H54 (cell line): Measurements from ENCODE around the gene TEKT1.
"Not testable (repeated sequence)": the region's sequence is repeated elsewhere in the genome, so short reads cannot be mapped to it uniquely, and the experiment has no call there.

ENCODE experiments used
- DNase-seq: peaks from one replicate; pipeline ENCODE4 v3.0.0; 2011; ENCODE audit warnings: low spot score, mixed read lengths; ENCODE audit not compliant: insufficient read length
- FAIRE-seq: peaks from 3 replicates; lab custom pipeline; 2011; peaks lifted over from hg19 to GRCh38; lab: Jason Lieb, UNC
- POLR2A ChIP-seq: IDR thresholded peaks from 2 replicates; pipeline ENCODE4 v1.6.1; 2011; ENCODE audit warnings: low read depth, mild to moderate bottlenecking, low read length

The TEKT1 gene

DNA sequence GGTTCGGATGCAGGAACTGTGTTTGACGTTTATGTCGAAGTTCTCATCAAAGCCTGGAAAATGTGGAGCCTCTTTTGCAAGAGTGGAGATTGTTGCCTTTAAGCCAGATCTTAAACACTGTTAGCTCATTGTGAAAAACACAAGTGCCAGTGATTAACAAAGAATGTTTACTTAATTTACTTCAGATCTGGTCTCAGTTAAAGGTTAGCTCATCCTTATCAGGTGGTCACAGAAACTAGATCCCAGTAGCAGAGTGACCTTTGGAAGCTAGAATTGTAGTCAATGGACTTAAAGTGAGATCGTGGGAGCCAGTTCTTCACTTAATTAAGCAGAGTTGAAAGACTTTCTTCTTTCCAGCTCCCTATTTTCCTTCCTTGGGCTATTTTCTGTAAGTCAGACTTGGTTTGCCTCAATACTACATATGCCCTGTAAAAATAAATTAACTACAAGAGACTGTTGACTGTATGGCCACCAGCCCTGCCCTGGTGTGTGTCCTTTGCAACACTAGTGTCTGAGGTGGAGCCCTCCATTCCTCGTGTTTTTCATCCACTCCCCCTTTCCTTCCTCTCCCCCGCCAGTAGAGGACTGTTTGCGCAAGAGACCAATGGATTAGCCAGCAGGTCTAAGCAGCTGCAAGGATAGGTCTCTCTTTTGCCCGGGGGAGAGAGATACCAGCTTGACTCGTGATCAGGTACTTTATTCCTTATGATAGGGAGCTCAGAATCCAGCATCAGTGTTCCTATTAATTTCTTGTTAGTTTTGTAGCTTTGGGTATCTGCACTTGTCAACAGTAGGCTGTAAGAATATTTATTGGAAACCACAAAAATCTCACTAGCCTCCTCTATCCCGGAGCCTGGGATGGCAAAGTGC lies 35.3 kb downstream of the TEKT1 start:
- FAIRE-seq (no peak), DNase-seq (no peak)
- TF ChIP-seq POLR2A, result no peak

DNA sequence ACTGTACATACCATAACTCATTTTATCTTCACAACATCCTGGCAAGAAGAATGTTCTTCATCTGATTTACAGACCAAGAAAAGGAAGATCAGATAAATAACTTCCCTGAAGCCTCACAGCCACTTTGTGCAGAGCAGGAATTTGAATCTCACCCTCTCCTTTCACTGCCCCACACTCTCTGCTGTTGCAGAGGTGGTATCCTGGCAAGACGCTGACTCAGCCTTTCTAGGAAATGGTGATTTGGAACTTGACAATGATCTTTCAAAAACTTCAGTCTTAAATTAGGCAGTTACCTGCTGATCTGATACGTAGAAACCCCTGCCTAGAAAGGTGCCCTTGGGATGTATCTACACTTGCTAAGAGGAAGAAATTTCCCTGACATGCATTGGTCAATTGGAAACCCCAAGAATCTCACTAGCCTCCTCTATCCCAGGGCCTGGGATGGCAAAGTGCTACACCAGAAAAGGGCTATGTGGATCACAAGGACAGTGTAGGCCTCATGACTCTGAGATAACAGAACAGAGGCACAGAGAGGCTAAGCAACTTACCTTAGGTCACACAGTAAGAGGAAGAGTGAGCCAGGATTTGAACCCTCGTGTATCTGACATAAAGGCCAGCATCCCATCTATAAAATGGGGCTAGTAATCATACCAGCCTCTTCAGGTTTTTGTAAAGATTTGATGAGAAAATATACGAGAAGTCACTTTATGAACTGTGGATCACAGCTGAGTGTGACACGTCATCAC lies 37.6 kb downstream of the TEKT1 start:
- DNase-seq, result no peak
- TF ChIP-seq POLR2A, result no peak
- no peak for FAIRE-seq

DNA sequence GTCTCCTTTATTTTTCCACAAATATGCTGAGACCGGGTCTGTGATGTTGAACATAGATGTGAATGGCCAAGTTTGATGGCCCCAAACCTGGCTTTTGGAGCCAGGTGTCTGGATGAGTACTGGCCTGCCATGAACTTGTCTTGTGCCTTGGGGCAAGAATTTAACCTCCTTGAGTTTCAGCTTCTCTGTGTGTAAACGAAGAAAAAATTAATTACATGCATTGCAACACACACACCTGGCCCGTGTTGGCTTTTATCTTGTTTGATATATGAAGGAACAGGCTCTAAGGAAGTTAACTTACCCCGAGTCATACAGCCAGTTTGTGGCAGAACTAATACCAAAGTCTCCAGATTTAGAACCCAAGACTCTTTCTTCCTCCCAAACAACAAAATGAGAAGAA lies 42.4 kb downstream of the TEKT1 start:
- DNase-seq, result no peak
- no peak for FAIRE-seq
- TF ChIP-seq POLR2A, result no peak

DNA sequence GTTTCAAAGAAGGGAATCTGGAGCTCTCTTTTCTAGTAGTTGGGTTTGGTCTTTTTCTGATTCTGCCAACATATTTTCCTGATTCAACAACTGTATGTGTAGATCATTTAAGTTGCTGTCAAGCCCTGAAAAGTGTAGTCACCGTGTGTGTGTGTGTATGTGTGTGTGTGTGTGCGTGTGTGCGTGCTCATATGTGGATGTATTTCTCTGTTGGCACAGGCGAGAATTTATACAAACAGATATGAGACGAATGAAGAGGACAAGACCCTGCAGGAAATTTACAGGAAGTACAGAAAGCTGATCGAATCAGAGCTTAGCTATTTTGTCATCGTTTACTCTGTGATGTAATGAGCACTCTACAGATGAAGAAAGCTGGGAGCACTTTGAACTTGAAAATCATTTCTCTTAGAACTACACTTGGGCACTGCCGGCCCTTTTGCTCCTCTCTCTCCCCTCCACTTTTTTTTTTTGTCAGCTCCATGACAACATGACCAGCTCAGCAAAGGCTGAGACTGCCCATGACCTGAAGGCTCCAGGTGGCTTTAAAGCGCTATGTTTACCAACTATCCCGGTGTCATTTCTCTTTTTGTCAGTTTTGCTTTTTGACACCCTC lies 44.3 kb downstream of the TEKT1 start:
- FAIRE-seq, result no peak
- no peak for TF ChIP-seq POLR2A
- no peak for DNase-seq

DNA sequence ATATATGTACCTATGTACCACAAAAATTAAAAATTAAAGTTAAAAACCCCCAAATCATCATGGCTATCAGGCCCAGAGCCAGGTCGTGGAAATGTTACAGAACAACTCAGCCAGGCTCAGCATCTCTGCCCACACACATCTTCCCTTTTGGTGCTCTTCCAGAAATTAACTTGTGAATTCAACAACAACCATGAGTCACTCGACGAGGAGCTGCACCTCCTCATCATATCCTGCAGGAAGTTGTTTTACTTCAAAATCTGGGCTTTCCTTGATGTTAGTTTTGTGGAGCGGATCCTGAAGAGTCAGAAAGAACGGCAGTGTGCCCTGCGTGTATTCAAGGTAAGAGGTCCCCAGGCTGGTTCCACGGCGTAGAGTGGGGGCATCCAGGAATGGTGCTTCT lies 44.9 kb downstream of the TEKT1 start:
- no peak for TF ChIP-seq POLR2A
- DNase-seq, result peak; percentile 17
- peak; percentile 96 for FAIRE-seq

DNA sequence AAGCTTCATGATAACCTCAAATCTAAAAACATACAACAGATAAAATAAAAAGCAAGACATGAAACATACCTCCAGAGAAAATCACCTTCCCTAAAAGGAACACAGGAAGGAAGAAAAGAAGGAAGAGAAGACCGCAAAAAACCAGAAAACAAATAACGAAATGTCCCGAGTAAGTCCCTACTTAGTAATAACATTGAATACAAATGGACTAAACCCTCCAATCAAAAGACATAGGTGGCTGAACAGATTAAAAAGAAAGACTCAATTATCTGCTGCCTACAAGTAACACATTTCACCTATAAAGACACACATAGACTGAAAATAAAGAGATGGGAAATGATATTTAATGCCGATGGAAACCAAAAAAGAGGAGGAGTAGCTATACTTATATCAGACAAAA lies 49.3 kb downstream of the TEKT1 start:
- FAIRE-seq (no peak), DNase-seq (no peak)
- no peak for TF ChIP-seq POLR2A

DNA sequence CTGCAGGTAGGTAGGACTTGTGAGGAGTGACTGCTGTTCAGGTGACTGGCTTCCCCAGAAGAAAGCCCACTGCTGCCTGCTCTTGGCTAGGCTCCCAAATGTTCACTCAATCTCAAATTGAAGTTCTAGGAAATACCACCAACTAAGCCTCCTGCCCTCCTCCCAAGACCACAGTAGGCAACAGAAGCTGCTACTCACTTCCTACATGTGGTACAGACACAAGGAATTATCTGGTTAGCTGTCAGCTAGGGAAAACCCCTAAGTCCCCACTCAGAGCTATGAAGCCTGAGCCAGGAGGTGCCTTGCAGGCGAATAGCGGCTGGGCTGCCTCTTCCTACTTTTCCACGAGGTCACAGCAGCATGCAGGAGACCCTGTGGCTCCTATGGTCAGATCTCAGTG lies 50.6 kb downstream of the TEKT1 start:
- TF ChIP-seq POLR2A, result no peak
- DNase-seq, result no peak
- no peak for FAIRE-seq

DNA sequence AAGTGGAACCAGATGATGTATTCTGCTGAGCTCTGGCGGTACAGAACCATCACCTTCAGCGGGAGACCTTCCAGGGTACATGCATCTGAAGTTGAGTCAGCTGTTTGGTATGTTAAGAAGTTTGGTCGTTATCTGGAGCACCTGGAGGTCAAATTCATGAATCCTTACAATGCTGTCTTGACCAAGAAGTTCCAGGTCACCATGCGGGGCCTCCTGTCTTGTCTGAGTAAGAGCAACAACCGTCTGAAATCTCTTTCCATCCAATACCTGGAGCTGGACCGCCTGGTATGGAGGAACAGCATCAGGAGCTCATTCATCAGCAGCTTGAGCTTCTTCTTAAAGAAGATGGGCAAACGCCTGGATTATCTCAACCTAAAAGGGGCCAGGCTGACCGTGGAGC lies 51.5 kb downstream of the TEKT1 start:
- no peak for DNase-seq
- no peak for TF ChIP-seq POLR2A
- no peak for FAIRE-seq

DNA sequence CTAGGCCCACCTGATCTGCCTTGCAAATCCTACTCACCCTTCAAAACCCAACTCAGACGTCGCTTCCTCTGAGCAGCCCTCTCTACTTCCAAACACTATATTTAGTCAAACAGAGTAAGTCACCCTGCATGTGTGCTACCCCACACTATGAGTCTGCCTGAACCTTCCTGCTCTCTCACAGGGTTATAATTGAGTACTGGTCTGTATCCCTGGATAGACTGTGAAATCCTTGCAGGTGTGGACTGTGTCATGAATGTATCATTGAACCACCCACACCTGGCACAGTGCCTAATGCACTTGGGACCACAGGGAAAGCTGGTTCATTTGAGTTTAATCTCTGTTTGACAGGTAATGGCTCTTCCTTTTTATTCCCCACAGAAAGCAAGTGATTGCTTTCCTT lies 52.1 kb downstream of the TEKT1 start:
- FAIRE-seq, result no peak
- TF ChIP-seq POLR2A, result no peak
- no peak for DNase-seq

DNA sequence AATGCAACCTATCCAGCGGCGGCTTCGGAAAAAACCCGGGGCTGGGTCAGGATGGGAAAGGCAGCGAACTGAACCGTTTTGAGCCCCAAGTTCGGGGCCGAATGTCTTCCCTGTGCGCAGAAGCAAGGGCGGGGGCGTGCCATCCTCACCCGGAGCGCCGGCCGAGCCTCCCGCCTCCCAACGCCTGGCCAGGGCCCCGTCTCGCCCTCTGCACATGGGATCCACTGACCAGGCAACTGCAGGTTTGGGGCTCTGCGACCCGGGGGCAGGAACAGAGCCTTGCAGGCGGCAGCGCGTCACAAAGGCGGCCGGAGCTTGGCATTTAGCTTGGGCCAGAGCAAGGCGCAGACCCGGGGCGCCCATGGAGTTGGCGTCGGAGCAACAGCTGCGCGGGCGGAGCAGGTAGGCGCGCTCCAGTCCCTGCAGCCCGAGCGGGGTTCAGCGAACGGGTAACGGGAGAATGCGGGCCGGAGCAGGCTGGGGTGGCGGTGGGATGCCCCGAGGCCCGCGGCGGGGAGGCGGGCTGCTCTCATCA lies 55.6 kb downstream of the TEKT1 start, which contains the start of gene FBXO39:
TSS of gene FBXO39 (plus strand) at position 345 of the 535 bp plus-strand sequence. CDS start 3,654 bp downstream, outside the sequence.
- no peak for TF ChIP-seq POLR2A
- DNase-seq (no peak), FAIRE-seq (no peak)

DNA sequence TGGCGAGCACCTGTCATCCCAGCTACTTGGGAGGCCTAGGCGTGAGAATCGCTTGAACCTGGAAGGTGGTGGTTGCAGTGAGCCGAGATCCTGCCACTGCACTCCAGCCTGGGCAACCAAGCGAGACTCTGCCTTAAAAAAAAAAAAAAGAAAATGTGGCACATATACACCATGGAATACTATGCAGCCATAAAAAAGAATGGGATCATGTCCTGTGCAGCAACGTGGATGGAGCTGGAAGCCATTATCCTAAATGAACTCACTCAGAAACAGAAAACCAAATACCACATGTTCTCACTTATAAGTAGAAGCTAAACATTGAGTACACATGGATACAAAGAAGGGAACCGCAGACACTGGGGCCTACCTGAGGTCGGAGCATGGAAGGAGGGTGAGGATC lies 56.6 kb downstream of the TEKT1 start:
- FAIRE-seq, DNase-seq: not testable (repeated sequence)

DNA sequence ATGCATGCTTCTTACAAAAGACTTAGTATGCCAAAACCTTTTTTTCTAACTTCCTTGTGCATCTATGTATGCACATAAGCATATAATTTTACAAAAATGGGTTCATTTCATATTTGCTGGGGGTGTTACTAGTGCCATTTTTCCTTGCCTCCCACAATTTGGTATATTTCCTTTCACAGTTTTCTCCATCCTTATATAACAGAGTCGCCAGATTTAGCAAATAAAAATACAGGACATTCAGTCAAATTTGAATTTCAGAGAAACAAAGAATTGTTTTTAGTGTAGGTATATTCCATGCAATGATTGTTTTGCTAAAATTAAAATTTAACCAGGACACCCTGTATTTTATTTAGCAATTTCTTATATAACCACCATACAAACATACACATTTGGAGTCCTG lies 59.5 kb downstream of the TEKT1 start:
- no peak for DNase-seq
- TF ChIP-seq POLR2A, result no peak
- FAIRE-seq, result no peak

DNA sequence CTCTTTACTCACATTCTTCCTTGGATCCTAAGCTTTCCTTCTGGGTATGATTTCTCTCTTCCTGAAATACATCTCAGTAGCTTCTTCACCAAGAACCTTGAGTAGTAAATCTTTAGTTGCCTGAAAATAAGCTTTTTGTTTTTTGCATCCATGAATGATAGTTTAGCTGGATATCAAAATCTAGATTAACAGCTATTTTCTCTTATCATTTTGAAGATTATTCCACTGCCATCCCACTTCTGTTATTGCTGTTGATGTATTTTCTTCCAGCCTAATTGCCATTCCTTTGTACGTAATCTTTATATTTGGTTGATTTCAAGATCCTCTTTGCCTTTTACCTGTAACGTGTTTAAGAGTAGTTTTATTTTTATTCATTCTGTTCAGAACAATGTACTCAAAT lies 63.1 kb downstream of the TEKT1 start:
- DNase-seq (no peak), FAIRE-seq (no peak)
- TF ChIP-seq POLR2A, result no peak

DNA sequence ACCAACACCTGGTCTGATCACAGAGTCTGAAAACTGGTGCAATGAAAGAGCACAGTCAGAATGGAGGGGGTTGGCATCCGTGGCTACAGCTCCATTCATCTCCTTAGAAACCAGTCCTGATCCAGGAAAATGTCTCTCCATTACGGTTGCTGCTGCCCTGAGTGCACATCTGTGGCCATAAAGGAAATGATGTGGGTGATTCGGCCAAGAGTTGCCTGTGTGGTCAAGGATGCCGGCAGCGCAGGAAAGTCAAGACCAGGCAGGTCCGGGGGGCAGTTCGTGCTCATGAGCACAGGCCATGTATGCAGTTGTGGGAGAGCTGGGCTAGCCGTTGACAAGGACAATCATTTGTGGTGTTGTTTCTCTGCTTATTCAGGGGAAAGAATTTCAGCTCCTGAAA lies 69.8 kb downstream of the TEKT1 start:
- DNase-seq, result no peak
- no peak for TF ChIP-seq POLR2A
- no peak for FAIRE-seq
